SU-DHL-6 (cell line): ENCODE data around the gene HGS.

Experiments
- EZH2phosphoT487 ChIP-seq: fragments of 200-600 bp; sonication (generic), shearing (Covaris generic); conservative IDR thresholded peaks from 2 replicates; pipeline ENCODE4 v1.6.1; 2018; ENCODE audit warnings: mild to moderate bottlenecking, antibody characterized with exemption, low read length, moderate library complexity, mixed read lengths
- TF ChIP-seq, protein P1 (sequence below): fragments of 200-600 bp; sonication (generic); IDR thresholded peaks from one replicate; pipeline ENCODE4 v1.5.1; 2017; ENCODE audit warnings: antibody characterized with exemption, mild to moderate bottlenecking, low read length, moderate library complexity; ENCODE audit not compliant: insufficient read depth, poor library complexity, severe bottlenecking

DNA sequence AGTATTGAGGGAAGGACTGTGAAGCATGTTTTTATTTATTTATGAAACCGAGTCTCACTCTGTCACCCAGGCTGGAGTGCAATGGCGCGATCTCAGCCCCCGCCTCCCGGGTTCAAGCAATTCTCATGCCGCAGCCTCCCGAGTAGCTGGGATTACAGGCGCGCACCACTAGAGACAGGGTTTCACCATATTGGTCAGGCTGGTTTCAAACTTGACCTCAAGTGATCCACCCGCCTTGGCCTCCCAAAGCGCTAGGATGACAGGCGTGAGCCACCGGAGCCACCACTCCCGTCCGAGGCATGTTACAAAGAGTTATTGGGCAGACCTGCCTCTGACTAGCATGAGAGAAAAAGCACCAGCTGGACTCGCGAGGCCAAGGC, 22.4 kb downstream of the HGS start:
- TF ChIP-seq, protein P1, sequence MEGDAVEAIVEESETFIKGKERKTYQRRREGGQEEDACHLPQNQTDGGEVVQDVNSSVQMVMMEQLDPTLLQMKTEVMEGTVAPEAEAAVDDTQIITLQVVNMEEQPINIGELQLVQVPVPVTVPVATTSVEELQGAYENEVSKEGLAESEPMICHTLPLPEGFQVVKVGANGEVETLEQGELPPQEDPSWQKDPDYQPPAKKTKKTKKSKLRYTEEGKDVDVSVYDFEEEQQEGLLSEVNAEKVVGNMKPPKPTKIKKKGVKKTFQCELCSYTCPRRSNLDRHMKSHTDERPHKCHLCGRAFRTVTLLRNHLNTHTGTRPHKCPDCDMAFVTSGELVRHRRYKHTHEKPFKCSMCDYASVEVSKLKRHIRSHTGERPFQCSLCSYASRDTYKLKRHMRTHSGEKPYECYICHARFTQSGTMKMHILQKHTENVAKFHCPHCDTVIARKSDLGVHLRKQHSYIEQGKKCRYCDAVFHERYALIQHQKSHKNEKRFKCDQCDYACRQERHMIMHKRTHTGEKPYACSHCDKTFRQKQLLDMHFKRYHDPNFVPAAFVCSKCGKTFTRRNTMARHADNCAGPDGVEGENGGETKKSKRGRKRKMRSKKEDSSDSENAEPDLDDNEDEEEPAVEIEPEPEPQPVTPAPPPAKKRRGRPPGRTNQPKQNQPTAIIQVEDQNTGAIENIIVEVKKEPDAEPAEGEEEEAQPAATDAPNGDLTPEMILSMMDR, result no peak
- TF ChIP-seq EZH2phosphoT487, result no peak
